GM12865 (cell line): Measurements from ENCODE around the gene POLE.

ENCODE experiments used
- DNase-seq: peaks from one replicate; pipeline ENCODE4 v3.0.0; 2010; ENCODE audit warnings: low read depth
- H3K4me3 ChIP-seq: 2 replicates; pipeline ENCODE4 v1.5.1; 2011; ENCODE audit warnings: mild to moderate bottlenecking, low read depth, low read length, control low read depth
- TF ChIP-seq, protein P1 (sequence below): IDR thresholded peaks from 2 replicates; pipeline ENCODE4 v1.5.1; 2011; ENCODE audit warnings: low read length, control low read depth, low read depth, inconsistent platforms; ENCODE audit not compliant: insufficient read depth; ENCODE audit errors: missing control alignments

Gene POLE

DNA sequence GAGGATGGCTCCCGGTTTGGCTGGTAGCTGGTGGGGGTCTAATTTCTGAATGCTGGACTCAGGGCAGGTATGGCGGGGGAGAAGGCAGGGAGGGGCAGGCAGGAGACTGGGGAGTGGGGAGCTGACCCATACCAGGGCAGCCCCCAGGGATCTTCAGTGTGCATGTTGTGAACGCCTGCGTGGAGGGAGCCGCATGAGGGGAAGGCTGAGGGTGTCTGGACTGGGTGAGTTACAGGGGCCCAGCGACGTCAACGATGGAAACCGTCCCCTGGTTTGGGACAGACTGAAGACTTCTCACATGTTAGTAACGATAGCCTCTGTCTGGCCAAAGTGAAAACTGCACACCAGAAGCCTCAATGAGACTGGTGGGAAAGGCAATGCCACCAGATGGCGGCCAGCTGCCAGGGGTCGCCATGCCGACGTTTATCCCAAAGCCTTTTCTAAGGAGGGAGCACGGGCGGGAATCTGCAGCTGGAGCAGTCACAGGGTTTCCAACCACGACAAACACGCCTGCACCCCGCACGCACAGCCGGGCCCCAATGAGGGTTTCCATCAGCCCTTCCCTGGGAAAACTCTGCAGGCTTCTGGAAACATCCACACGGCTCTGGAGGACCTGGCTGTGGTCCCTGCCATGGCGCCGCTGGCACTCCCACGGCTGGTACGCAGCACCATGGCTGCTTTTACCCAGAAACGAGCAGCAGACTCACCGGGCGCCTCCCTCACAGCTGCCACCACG is 37.5 kb upstream of the POLE start:
- TF ChIP-seq, protein P1, sequence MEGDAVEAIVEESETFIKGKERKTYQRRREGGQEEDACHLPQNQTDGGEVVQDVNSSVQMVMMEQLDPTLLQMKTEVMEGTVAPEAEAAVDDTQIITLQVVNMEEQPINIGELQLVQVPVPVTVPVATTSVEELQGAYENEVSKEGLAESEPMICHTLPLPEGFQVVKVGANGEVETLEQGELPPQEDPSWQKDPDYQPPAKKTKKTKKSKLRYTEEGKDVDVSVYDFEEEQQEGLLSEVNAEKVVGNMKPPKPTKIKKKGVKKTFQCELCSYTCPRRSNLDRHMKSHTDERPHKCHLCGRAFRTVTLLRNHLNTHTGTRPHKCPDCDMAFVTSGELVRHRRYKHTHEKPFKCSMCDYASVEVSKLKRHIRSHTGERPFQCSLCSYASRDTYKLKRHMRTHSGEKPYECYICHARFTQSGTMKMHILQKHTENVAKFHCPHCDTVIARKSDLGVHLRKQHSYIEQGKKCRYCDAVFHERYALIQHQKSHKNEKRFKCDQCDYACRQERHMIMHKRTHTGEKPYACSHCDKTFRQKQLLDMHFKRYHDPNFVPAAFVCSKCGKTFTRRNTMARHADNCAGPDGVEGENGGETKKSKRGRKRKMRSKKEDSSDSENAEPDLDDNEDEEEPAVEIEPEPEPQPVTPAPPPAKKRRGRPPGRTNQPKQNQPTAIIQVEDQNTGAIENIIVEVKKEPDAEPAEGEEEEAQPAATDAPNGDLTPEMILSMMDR = no peak
- H3K4me3 ChIP-seq = no peak overlapping the region
- DNase-seq = no peak

DNA sequence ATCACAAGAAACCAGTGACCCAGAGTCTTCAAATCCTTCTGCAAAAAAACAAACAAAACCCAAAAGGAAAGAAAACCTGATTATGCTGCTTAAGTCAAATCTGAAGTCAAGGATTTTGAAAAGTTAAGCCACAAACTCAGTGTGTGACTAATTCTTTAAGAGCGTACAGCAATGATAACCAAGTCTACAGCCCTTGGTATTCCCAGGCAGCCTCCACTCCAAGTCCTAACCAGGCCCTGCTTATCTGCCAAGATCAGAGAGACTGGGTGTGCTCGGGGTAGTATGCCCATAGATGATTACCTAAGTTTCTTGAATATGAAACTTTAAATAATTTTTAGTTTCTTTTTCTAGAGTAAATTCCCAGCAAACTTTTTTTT is 36.6 kb upstream of the POLE start:
- no peak overlapping the region for H3K4me3 ChIP-seq
- DNase-seq = no peak
- TF ChIP-seq, protein P1 = no peak

DNA sequence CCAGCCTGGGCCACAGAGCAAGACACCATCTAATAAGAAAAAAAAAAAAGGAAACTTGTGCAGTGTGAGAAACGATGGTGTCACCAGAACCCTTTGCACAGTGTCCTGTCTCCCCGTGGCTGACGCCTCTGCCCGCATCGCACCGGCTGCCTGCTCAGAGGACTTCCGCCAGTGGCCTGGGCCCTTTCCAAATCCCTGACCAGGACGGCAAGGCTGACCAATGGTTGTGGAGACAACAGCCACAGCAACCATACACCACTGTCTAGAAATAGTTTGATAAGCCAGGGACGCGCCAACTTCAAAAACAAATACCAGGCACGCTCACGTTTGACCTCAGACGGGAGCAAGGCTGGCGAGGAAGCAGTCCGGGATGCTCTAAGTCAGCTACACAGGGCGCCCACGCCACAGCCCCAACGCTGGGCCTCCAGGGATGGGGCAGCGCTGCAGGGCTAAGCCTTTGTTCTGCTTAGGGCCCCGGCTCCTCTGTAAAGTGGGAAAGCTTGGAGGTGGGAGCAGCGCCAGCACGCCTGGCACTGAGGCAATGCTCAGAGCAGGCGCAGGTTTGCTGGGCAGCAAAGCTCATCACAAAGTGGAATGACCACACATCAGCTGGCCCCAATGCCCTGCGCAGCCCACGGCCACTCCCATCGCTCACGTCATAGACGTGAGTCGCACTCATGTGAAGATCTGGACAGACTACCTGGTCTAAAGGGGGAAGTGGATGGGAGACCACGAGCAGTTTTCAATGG is 36.0 kb upstream of the POLE start:
- no peak overlapping the region for H3K4me3 ChIP-seq
- TF ChIP-seq, protein P1 = no peak
- no peak for DNase-seq

DNA sequence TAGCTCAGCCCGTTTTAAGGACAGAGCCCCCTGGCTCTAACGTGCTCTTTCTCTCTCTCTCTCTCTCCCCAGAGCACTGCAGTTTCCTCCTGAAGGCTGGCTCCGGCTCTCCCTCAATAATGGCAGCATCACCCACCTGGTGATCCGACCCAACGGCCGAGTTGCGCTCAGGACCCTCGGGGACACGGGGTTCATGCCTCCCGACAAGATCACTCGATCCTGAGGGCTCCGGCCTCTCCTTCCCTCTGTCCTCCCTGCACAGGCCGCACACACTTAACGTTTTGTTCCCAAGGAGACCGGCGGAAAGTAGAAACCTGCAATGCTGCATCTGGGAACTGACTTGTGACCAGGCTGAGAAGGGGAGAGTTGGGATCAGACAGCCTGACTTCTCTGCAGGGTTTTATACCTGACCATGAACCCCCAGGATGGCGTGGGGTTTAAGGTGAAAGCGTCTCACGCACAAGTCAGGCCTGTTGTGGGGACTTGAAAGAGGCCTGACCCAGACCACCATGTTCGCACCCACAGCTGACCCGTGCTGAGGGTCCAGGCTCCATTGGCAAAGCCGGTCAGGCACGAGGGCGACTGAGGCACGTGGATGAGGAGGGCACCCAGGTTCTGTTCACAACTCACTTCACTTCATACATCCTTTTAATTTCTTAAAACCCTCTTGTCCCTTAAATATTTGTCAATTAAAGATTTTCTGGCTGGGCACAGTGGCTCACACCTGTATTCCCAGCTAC is 33.6 kb upstream of the POLE start:
- no peak for DNase-seq
- no peak overlapping the region for H3K4me3 ChIP-seq
- TF ChIP-seq, protein P1 = no peak

DNA sequence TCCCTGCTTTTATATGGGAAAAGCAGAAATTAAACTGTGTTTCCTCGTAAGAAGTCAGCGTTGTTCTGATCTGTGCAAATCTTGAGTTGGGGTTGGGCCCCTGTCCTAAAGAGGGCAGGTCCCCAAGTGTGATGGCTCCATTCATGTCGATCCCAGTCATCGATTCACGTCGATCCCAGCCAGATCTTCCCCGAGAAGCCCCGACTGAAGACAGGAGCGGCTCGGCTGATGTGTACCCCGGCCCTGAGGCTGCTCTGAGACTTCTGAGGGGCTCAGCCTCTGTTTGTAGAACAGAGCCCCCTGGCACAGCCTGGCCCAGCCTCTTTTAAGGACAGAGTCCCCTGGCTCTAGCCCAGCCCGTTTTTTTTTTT is 32.8 kb upstream of the POLE start:
- no peak overlapping the region for H3K4me3 ChIP-seq
- no peak for DNase-seq
- TF ChIP-seq, protein P1 = no peak

DNA sequence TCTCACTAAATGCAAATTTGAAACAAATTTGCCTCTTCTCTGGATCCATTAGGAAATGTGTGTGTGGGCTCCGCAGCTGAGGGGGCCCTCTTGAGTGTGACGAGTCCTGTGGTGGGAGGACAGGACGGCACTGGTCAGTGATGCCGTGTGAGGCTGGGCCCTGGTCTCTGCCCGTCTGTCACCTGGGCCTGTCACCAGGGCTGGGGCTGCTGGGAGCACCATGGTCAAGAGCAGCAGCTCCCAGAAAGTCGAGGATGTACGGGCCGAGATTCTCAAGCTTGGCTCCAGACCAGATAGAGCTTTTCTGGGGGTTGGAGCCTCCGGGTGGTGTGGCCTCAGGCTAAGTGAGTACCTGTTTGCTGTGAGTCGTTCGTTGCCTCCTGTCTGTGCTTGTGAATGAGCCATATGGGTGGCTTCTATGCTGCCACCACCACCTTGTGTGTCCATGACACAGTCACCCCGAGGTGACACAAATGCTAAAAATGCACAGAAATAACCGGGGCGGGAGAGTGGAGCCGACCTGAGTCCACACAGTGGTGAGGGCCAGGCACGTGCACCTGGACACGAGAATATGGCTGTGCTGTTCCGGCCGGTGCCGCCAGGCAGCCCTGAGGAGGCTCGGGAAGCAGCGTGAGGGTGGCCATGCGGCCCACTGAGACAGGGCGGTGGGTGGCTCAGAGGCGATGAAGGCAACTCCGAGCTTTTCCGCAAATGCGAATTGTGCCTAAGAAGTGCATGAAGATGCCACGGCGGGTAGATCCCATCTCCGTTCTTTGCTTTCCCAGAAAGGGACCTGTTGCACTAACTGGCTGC is 32.2 kb upstream of the POLE start:
- TF ChIP-seq, protein P1 = no peak
- no peak overlapping the region for H3K4me3 ChIP-seq
- DNase-seq = no peak
